Loucy (cell line): ENCODE data around the gene CACNA1B.

Source experiments
- CTCF ChIP-seq: fragments of 200-600 bp; sonication (generic); conservative IDR thresholded peaks from 2 replicates; pipeline ENCODE4 v1.5.1; 2014; ENCODE audit warnings: mild to moderate bottlenecking, antibody characterized with exemption, low read length
- EZH2phosphoT487 ChIP-seq: fragments of 200-600 bp; IDR thresholded peaks from 2 replicates; pipeline ENCODE4 v1.6.1; 2018; ENCODE audit warnings: antibody characterized with exemption, mild to moderate bottlenecking, moderate library complexity, borderline replicate concordance

- TF ChIP-seq CTCF (no peak), EZH2phosphoT487 (no peak)
These were observed 40.0 kb upstream of the CACNA1B start for GRCh38 chr9:137837345-137838278.
